ENCODE data around the gene SH2D3C. TPM values are rescaled to one million over a fixed set of nuclear protein-coding genes. Genes with fewer than 3 reads are reported as not detected.

The SH2D3C gene
- total and polyA plus RNA-seq, 4 donors: 34.5 to 51.5 (median 42.0) TPM

GRCh38 chr9:127754099-127755060 lies 24.1 kb downstream of the SH2D3C start:
- TF ChIP-seq, protein P1, sequence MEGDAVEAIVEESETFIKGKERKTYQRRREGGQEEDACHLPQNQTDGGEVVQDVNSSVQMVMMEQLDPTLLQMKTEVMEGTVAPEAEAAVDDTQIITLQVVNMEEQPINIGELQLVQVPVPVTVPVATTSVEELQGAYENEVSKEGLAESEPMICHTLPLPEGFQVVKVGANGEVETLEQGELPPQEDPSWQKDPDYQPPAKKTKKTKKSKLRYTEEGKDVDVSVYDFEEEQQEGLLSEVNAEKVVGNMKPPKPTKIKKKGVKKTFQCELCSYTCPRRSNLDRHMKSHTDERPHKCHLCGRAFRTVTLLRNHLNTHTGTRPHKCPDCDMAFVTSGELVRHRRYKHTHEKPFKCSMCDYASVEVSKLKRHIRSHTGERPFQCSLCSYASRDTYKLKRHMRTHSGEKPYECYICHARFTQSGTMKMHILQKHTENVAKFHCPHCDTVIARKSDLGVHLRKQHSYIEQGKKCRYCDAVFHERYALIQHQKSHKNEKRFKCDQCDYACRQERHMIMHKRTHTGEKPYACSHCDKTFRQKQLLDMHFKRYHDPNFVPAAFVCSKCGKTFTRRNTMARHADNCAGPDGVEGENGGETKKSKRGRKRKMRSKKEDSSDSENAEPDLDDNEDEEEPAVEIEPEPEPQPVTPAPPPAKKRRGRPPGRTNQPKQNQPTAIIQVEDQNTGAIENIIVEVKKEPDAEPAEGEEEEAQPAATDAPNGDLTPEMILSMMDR (IDR thresholded peaks at IDR 0.05; ENCODE audit: control extremely low read depth, extremely low read depth): no peak
- peaks cover 0 to 23% (median 0%) of the 10 kb centered on the region in 4 donors for H3K36me3 ChIP-seq (ENCODE audit: control insufficient read depth in 4 of 4, insufficient read depth in 4 of 4, low read length in 4 of 4)
- peaks cover 0 to 3% (median 0%) of the 10 kb centered on the region in 4 donors for H3K9me3 ChIP-seq (ENCODE audit: control insufficient read depth in 4 of 4, insufficient read depth in 3 of 4, low read length in 3 of 4)
- no peak overlapping the region for H3K9ac ChIP-seq (ENCODE audit: insufficient read depth in 1 of 2, low read length in 2 of 2)
- H3K4me3 ChIP-seq: no peak overlapping the region
- no peak for DNase-seq
- H3K27me3 ChIP-seq (ENCODE audit: control insufficient read depth in 3 of 3, insufficient read depth in 3 of 3, low read length in 2 of 3): peaks cover 0 to 16% (median 8%) of the 10 kb centered on the region in 3 donors
- peak overlapping the region in 1 of 2 donors; percentile 61 for H3K27ac ChIP-seq (ENCODE audit: low read depth in 1 of 2, low read length in 1 of 2)
- ATAC-seq (ENCODE audit: insufficient read depth, low FRiP score): no peak
- 55 to 71% methylated on average over 79 to 86 of the region's 86 CpGs for WGBS, 2 donors
- H3K4me1 ChIP-seq (ENCODE audit: control insufficient read depth in 5 of 5, insufficient read depth in 5 of 5, low read length in 5 of 5): peaks cover 0 to 8% (median 2%) of the 10 kb centered on the region in 5 donors

GRCh38 chr9:127753622-127754021 lies 24.8 kb downstream of the SH2D3C start:
- Histone ChIP-seq H3K4me1 (ENCODE audit: control insufficient read depth in 5 of 5, insufficient read depth in 5 of 5, low read length in 5 of 5) (peaks cover 0 to 9% (median 2%) of the 10 kb centered on the region in 5 donors), H3K9me3 (ENCODE audit: control insufficient read depth in 4 of 4, insufficient read depth in 3 of 4, low read length in 3 of 4) (peaks cover 0 to 3% (median 0%) of the 10 kb centered on the region in 4 donors), H3K27ac (ENCODE audit: low read depth in 1 of 2, low read length in 1 of 2) (peak overlapping the region in 1 of 2 donors; percentile 0), H3K4me3 (no peak overlapping the region), H3K9ac (ENCODE audit: insufficient read depth in 1 of 2, low read length in 2 of 2) (no peak overlapping the region), H3K36me3 (ENCODE audit: control insufficient read depth in 4 of 4, insufficient read depth in 4 of 4, low read length in 4 of 4) (peaks cover 0 to 28% (median 0%) of the 10 kb centered on the region in 4 donors), H3K27me3 (ENCODE audit: control insufficient read depth in 3 of 3, insufficient read depth in 3 of 3, low read length in 2 of 3) (peaks cover 0 to 16% (median 8%) of the 10 kb centered on the region in 3 donors)
- 61 to 79% methylated on average over 8 of the region's 8 CpGs for WGBS, 2 donors
- no peak for ATAC-seq (ENCODE audit: insufficient read depth, low FRiP score)
- TF ChIP-seq, protein P1 (IDR thresholded peaks at IDR 0.05; ENCODE audit: control extremely low read depth, extremely low read depth): no peak
- DNase-seq: no peak

DNA sequence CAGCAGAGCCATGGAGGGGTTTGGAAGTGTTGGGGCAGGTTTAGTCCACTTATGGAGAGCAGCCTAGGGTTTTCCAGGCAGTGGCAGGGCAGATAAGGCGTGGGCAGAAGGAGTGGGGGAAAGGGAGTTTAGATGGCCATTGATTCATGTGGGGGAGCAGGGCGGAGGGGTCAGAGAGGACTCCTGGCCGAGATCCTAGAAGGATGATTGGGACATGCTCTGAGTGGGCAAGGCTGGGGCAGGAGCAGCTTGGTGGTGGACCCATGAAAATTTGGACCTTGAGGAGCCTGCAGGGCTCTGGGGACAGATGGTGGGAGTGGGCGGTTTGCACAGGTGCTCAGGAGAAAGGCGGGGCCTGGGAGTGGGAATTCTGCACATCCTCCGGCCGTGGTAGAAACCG lies 25.3 kb downstream of the SH2D3C start:
- WGBS, 2 donors: 83 to 86% methylated on average over 8 of the region's 8 CpGs
- peaks cover 0 to 9% (median 2%) of the 10 kb centered on the region in 5 donors for H3K4me1 ChIP-seq (ENCODE audit: control insufficient read depth in 5 of 5, insufficient read depth in 5 of 5, low read length in 5 of 5)
- peaks cover 0 to 31% (median 0%) of the 10 kb centered on the region in 4 donors for H3K36me3 ChIP-seq (ENCODE audit: control insufficient read depth in 4 of 4, insufficient read depth in 4 of 4, low read length in 4 of 4)
- peaks cover 0 to 16% (median 8%) of the 10 kb centered on the region in 3 donors for H3K27me3 ChIP-seq (ENCODE audit: control insufficient read depth in 3 of 3, insufficient read depth in 3 of 3, low read length in 2 of 3)
- no peak overlapping the region for H3K4me3 ChIP-seq
- no peak for DNase-seq
- H3K27ac ChIP-seq (ENCODE audit: low read depth in 1 of 2, low read length in 1 of 2): no peak overlapping the region
- H3K9me3 ChIP-seq (ENCODE audit: control insufficient read depth in 4 of 4, insufficient read depth in 3 of 4, low read length in 3 of 4): peaks cover 0 to 3% (median 0%) of the 10 kb centered on the region in 4 donors
- H3K9ac ChIP-seq (ENCODE audit: insufficient read depth in 1 of 2, low read length in 2 of 2): no peak overlapping the region
- ATAC-seq (ENCODE audit: insufficient read depth, low FRiP score): no peak
- TF ChIP-seq, protein P1 (IDR thresholded peaks at IDR 0.05; ENCODE audit: control extremely low read depth, extremely low read depth): no peak
